Activated T-helper 1 cell treated with anti-CD3 and anti-CD28 coated beads, Interleukin-2, amount 50 U/mL, for 16 hours (primary cell): ENCODE results near the gene TNRC6C.

Experiments
- DNase-seq, 2 donors: peaks; one replicate each; pipeline ENCODE4 v3.0.0-alpha.2; 2020; ENCODE audit warnings: low read depth in 1 of 2, low spot score in 1 of 2

The TNRC6C gene

DNA sequence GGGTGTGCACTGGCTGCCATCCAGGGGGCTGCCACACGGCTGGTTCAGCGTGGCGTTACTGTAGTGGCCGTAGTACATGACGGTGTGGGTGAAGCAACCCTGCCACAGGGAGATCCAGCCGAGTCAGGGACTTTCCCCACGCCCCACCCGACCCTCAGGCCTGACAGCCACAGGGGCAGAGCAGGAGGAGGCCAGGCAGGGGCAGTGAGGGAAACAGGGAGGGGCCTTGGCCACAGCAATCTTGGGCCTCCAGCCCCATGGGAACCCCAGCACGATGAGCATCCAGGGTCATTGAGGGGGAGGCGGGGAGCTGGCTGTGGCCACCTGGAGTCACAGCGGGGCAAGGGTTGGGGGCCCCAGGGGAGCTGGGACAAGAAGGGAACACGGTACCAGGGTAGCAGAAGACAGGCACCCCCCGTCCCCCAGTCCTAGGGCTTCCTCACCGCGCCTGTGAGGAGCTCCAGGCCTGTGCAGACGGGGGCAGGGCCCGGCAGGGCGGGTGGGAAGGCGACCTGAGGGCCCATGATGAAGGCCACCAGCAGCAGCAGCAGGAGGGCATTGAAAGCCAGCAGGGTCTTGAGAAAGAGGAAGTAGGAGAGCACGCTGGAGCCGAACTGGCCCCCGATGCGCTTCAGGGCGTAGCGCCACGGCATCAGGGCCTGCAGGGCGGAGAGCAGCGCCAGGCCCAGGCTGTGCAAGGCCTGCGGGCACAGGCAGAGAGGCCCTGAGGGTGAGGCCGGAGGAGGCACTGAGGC lies 165.8 kb downstream of the TNRC6C start:
- no peak for DNase-seq

DNA sequence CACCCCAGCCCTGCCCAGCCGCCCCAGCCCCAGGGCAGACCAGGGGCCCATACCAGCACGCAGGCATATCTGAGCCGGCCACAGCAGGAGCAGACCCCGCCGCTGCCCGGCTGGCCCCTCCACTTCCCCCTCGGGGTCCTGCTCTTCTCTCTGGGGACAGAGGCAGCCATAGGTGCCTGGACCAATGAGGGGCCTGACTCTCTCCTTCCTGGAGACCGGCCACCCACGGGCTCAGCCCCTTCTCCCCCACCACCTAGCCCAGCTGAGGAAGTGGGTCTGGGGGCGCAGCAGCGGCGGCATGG lies 166.3 kb downstream of the TNRC6C start:
- DNase-seq, result no peak

DNA sequence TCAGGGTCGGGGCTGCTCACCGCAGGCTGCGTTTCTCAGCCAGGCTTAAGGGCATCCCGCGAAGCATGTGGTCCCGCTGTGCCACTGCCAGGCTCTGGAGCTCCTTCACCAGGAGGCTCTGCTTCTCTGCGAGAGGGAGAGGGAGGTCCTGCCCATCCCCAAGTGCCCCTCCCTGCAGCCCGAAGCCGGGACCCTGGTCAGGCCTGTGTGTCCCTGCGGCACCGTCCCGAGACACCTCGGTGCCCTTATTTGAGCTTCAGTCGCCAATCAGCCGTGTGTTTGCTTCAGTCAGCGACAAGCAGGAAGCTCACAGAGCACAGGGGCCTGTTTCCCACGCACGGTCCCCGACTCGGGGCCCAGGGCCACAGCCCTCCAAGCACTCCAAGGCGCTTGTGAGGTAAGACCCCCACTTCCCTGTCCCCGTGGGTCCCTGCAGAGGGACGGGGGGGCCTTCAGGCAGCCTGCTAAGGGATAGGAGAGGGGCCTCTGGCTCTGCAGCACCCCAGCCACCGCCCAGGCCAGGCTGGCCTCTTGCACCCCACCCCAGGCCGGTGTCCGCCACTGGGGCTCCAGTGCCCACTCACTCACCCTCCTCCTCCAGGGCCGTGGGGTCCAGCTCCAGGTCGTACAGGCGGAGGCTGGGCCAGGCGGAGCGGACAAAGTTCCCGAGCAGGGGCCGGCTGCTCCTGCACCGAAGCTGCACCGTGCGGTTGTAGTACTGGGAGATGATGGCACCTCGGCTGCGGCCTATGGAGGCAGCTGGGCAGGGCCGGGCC lies 166.8 kb downstream of the TNRC6C start:
- no peak for DNase-seq

DNA sequence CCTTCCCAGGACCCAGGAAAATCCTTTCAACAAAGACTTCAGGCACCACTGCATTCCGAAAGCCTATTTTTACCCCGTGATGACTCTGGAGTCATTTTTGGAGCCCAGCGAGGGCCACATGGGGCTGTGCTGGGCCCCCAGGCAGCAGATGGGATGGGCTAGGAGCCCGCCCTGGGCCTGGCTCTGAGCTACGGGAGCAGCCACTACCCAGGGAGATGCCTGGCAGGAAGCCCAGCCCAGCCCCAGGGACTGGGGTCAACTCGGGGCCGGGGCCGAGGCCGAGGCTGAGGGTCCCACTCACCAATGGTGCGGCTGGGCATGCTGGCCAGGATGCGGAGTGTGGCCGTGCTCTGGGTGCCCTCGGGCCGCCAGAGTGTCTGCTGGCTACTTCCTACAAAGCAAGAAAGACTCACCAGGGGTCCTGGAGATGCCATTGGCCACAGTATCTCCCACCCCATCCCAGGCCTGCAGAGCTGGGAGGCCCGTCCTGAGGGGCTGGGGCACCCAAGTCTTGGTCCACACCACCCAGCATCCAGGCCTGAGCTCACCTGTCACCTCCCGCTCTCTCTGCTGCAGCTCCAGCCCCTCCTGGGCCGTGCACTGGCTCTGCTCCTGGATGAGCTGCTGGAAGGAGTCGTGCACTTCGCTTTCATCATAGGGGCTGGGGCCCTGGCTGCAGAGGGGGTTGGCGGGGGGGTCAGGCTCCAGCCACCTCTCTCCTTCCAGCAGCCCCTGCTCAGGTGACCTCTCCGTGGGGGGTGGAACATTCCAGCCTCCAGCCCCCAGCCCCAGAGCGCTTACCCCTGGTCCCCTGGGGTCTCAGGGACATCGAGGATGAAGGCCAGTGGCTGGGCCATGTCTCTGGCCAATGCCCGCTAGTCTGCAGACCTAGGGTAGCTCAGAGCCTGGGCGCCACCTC lies 167.7 kb downstream of the TNRC6C start:
- DNase-seq, result no peak

DNA sequence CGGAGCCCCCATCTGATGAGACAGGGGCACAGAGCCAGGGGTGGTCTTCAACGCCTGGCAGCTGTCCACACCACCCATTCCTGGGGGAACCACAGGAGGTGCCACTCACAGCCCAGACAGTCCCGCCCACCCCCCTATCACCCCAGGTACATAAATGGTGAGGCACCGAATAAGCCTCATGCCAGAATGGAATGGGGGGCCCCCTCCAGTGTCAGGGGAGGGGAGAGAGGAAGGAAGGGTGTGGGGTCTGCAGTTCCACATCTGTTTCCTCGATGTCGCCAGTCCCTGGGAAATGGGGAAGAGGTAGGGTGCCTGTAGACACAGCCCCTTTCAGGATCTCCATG lies 168.4 kb downstream of the TNRC6C start:
- no peak for DNase-seq

DNA sequence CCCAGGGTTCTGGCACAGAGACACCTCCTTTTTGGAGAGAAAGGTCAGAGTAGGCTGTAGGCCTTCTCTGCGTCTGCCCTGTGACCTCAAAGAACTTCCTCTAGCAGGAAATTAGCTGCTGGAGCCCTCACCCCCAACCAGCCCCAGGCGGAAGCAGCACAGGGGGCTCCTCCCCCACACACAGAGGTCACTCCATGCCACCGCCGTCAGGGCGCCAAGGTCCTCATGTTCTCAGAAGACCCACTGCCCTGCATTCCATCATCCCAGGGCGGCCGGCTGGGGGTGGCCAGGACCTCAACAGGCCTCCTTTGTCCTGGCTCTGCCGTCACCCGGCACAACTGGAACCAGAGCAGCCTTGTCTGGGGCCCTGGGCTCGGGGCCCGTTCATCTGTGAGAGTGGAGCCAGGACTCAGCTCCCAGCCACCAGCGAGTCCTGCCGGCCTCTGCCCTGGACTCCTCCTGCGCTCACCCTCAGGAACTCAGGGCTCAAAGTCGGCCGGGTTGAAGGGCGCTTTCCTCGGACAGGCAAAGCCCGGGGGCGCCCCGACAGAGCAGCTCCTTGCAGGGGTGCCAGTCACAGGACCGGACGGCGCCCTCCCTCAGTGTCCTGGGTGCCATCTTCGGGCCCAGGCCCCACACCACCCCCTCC lies 168.9 kb downstream of the TNRC6C start:
- DNase-seq, result peak; percentile 53 to 56

DNA sequence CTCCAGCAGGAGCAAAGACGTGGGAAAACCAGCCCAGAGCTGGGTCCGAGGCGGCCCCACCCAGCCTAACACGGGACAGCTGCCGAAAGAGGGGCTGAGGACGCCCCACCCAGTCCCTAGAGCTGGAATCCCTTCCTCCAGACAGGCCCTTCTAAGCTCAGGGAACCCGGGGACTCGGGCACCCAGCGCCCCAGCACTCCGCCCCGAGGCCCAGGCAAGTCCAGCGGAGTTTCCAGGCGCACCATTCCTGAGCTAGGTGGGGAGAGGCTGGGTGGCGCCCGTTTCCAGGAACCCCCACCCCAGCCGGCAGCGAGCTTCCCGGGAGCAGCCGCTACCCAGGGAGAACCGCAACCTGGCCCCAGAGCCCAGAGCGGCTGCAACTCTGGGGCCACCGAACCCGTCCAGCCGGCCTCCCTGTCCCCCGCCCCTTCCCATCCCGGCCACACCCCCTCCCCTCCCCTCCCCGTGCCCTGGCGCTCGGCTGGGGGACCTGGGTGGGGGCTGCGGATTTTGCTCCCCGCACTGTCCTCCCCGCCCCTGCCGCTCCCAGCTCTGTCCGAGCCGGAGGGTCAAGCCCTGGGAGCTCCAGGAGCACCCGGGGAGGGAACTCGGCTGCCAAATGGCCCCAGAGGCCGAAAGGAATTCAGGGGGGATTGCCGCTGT lies 169.5 kb downstream of the TNRC6C start:
- DNase-seq, result no peak

- DNase-seq, result peak; percentile 49 to 58
These were observed 170.2 kb downstream of the TNRC6C start, which contains the start of gene TMC6 for GRCh38 chr17:78128551-78129350. Gene TMC6 (minus strand): TSS chr17:78128755. CDS start chr17:78126832, 1,923 bp downstream.

GRCh38 chr17:78129351-78130089 lies 171.0 kb downstream of the TNRC6C start:
- DNase-seq, result no peak

- no peak for DNase-seq
These were observed 171.6 kb downstream of the TNRC6C start for GRCh38 chr17:78130090-78130436.

DNA sequence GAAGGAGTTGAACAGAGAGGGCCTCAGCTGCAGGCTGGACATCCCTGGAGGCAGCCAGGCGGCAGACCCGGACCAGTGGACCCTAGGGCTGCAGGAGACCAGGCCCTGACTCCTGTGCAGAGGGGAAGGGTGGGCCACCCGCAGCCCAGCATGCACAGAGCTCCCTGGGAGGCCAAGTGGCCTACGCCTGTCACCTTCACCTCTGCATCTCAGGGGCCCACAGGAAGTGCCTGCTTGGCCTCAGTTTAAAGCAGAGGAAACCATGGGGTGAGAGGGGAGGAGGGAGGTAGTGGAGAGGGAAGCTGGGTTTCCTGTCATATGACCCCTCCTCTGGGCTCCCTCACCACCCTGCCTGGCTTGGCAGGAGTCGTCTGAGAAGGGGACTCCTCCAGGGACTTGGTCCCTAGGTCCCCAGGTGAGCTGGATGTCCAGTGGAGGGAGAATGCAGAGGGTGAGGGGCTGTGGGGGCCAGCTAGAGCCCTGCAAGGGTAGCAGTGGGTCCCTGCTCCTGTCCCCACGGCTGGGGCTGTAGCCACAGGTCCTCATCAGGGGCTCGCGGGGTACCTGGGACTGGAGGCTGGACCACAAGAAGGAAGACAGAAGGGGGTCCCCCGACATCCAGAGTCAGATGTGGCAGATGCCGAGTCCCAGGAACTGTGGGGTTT lies 172.1 kb downstream of the TNRC6C start, which contains the start of gene TMC8:
TMC8 (plus strand) TSS at position 335 of the 665 bp plus-strand sequence. CDS start 818 bp downstream, outside the sequence.
- DNase-seq, result peak; percentile 55 to 67

DNA sequence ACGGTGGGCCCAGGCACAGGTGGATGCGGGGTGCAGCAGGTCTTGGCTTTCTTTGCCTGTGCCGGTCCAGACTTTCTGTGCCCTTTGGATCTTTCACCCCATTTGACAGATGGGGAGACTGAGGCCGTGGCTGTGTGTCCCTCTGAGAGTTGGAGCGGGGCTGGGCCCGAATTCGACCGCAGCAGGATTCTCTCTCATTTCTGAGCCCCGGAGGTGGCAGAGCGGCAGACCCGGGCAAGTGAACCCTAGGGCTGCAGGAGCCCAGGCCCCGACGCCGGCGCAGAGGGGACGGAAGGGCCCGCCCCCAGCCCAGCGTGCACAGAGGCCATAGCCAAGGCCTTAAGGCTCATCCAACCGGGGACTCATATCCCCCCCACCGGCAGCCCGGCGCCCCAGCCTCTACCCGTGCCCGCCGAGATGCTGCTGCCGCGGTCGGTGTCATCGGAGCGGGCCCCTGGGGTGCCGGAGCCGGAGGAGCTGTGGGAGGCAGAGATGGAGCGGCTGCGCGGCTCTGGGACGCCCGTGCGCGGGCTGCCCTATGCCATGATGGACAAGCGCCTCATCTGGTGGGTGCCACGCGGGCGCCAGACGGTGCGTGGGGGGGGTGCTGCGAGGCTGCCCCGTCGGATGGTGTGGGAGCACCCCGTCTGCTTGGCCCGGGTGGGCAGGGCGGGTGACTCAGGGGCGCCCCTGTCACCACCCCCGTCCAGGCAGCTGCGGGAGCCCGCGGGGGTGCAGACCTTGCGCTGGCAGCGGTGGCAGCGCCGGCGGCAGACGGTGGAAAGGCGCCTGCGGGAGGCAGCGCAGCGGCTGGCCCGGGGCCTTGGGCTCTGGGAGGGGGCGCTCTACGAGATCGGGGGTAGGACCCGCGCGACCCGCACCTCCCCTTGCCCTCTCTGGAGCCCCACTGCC lies 172.9 kb downstream of the TNRC6C start:
- no peak for DNase-seq

DNA sequence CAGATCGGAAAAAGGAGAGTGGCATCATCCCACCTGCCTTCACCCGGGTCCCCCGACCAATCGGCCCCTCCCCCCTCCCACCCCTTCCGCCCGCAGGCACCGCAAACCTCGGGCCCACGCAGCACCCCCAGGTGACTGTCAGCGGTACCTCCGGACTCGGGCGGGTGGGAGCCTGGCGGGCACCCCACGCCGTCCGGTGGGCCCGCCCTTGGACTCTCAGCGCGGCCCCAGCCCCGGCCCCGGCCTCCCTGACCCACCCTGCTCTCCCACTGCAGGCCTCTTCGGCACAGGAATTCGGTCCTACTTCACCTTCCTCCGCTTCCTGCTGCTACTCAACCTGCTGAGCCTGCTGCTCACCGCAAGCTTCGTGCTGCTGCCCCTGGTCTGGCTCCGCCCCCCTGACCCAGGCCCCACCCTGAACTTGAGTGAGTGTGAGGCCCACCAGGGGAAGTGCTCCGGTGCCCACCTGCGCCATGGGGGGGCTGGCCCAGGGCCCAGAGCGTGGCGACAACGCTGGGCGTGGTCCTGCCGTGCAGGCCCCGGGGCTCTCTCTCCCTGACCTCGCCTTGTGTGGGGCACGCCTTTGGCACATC lies 173.7 kb downstream of the TNRC6C start:
- no peak for DNase-seq

- no peak for DNase-seq
These were observed 174.3 kb downstream of the TNRC6C start for GRCh38 chr17:78132767-78133178.

DNA sequence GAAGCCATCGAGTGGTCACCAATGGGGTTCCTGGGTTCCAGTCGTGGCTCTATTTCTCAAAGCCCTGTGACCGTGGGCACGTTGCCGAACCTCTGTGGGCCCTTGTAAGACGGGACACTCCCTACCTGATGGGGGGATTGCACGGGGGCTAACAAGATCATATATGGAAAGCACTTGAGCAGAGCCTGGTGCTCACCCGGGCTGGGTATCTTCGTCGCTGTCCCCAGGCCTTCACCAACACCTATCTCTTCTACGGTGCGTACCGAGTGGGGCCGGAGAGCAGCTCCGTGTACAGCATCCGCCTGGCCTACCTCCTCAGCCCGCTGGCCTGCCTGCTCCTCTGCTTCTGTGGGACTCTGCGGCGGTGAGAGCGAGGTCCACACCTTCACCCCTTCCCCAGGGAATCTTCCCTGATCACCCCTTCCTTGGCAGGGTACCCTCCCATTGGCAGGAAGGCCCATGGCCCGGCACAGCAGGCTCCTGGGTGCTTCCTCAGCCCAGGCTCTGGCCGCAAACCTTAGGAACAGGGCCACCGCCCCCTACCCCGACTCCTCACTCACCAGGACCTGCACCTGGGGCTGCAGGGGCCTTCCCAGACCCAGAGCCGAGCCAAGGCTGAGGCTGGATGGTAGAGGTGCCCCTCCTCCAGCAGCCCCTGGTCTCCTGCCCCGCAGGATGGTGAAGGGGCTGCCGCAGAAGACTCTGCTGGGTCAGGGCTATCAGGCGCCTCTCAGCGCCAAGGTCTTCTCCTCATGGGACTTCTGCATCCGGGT lies 174.9 kb downstream of the TNRC6C start:
- DNase-seq, result no peak
